Measurements from ENCODE around the gene EIF2B1. TPM values are rescaled to one million over a fixed set of nuclear protein-coding genes. Genes with fewer than 3 reads are reported as not detected.

EIF2B1 gene
- total RNA-seq, 1 experiment from 2014 or later = 170 TPM

DNA sequence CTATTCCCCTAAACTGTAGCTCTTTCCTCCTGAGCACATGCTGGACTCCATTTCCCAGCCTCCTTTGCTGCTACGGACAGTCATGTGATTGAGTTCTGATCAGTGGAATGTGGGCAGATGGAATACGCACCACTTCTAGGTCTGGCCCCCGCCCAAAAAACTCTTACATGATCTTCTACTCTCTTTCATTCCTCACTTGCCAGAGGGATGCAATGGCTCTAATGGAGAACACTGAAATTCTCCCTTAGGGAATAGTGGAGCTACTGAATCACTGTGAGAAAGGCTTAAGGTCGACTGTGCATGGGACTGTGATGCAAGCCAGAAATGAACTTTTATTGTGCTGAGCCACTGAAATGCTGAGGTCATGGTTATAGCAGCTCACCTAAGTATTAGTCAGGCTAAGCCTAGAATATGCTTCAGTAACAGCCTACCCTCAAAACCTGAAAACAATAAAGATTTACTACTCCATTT, 62.1 kb downstream of the EIF2B1 start:
- DNase-seq (ENCODE audit: low read depth) = peak; percentile 71

Small RNAs within 50 kb of the gene (small RNA-seq; reads per million reads assigned to genes)
- 1.3 reads per million, percentile 78 among the genes with 10 or more reads in this experiment for gene SNORA9B

Other genes with a start within 250 kb of the EIF2B1 start
- 55.1 and 62.9 TPM in 2 replicates for gene KMT5A, start 249.6 kb downstream of the EIF2B1 start, total RNA-seq (2014; rRNA removed; shearing (Covaris generic))
- 4.7 and 5.5 TPM in 2 replicates for gene RILPL2, start 197.0 kb downstream of the EIF2B1 start, total RNA-seq (2014; rRNA removed; shearing (Covaris generic))
- gene SNRNP35, start 175.5 kb downstream of the EIF2B1 start, total RNA-seq (2014; rRNA removed; shearing (Covaris generic)) = 12.8 and 16.6 TPM in 2 replicates
- gene RILPL1, start 100.0 kb downstream of the EIF2B1 start, total RNA-seq (2014; rRNA removed; shearing (Covaris generic)) = 8.8 and 11.7 TPM in 2 replicates
- gene TMED2, start 49.1 kb downstream of the EIF2B1 start, total RNA-seq (2014; rRNA removed; shearing (Covaris generic)) = 203 and 218 TPM in 2 replicates
- 35.5 and 41.7 TPM in 2 replicates for gene DDX55, start 31.6 kb downstream of the EIF2B1 start, total RNA-seq (2014; rRNA removed; shearing (Covaris generic))
- 48.7 and 63.1 TPM in 2 replicates for gene GTF2H3, start 143 bp upstream of the EIF2B1 start, total RNA-seq (2014; rRNA removed; shearing (Covaris generic))
- gene TCTN2, start 37.4 kb upstream of the EIF2B1 start, total RNA-seq (2014; rRNA removed; shearing (Covaris generic)) = 4.9 and 6.1 TPM in 2 replicates
- gene ATP6V0A2, start 78.7 kb upstream of the EIF2B1 start, total RNA-seq (2014; rRNA removed; shearing (Covaris generic)) = 18.0 and 19.3 TPM in 2 replicates
- gene DNAH10, start 128.6 kb upstream of the EIF2B1 start, total RNA-seq (2014; rRNA removed; shearing (Covaris generic)) = 0.14 TPM in 1 of 2 replicates, not detected in the other